NCI-H345 treated with DMSO at 0.1 percent for 48 hours (cell line): Measurements from ENCODE around the gene TDRD10.
"Not testable (repeated sequence)": the region's sequence is repeated elsewhere in the genome, so short reads cannot be mapped to it uniquely, and the experiment has no call there.

Source experiments
- DNase-seq: peaks from one replicate; lab custom pipeline; 2025; ENCODE audit not compliant: unreplicated experiment; lab: John Stamatoyannopoulos, UW

The TDRD10 gene

GRCh38 chr1:154514066-154514553 lies 12.1 kb downstream of the TDRD10 start:
- no peak for DNase-seq

DNA sequence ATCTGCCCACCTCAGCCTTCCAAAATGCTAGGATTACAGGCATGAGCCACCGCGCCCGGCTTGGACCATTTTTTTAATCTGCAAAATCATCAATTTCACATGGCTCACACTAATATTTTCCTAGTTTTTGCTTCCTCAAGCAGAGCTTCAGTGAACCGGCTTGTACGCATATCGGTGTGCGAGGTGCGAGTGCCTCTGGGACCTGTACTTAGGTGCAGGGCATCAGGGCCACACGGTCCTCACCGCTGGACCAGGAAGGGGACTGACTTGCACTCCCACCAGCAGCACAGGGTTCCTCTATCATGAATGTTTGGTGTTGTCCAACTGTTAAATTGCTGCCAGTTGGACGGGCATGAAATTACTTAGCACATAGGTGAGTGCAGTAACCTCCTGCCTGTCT lies 15.6 kb downstream of the TDRD10 start:
- no peak for DNase-seq

DNA sequence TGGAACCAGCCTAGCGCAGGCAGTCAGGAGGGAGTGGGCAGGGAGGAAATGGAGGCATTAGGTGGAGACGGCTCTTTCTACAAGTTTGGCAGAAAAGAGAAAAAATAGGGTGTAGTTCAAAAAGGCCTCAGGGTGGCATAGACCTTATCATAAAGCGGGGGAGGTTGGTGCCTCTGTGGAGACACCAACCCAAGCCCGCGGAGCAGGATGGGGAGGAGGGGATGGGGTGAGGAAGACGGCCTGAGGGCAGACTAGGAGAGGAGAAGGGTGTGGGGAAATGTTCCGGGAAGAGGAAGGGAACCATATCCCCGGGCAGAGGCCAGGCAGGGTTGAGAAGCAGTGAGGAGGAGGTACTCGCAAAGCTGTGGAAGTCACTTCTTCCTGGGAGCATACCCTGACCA lies 17.6 kb downstream of the TDRD10 start:
- no peak for DNase-seq

GRCh38 chr1:154520333-154520732 lies 18.3 kb downstream of the TDRD10 start:
- no peak for DNase-seq

GRCh38 chr1:154521695-154522094 lies 19.7 kb downstream of the TDRD10 start:
- DNase-seq = peak; percentile 41

DNA sequence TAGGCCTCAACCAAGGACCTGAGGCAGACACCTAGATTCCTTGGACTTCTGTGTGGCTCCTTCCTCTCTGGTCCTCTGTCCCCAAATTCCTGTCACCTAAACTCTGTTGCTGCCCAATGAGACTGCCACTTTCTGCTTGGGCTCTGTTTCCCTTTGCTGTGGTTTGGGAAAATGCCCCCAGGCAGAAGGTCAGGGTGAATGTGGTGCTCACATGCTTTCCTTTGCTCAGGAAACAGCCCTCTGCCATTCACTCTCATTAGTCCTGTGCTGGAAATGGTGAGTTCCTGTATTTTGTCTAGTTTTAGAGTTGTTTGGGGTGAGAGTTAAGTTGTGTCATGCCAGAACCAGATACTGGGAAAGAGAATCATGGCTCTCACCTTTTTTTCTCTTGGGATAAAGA lies 22.9 kb downstream of the TDRD10 start:
- no peak for DNase-seq

- DNase-seq = no peak
Observed at GRCh38 chr1:154527192-154527591, 25.2 kb downstream of the TDRD10 start.

DNA sequence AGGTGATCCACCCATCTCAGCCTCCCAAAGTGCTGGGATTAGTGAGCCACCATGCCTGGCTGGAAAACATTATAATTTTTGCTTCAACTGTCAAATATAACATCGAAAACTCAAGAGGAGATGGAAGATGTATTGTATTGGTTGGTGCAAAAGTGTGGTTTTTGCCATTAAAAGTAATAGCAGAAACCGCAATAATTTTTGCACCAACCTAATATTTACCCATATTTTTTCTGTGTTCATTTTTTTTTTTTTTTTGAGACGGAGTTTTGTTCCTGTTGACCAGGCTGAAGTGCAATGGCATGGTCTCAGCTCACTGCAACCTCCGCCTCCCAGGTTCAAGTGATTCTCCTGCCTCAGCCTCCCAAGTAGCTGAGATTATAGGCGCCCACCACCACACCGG lies 27.3 kb downstream of the TDRD10 start:
- no peak for DNase-seq

DNA sequence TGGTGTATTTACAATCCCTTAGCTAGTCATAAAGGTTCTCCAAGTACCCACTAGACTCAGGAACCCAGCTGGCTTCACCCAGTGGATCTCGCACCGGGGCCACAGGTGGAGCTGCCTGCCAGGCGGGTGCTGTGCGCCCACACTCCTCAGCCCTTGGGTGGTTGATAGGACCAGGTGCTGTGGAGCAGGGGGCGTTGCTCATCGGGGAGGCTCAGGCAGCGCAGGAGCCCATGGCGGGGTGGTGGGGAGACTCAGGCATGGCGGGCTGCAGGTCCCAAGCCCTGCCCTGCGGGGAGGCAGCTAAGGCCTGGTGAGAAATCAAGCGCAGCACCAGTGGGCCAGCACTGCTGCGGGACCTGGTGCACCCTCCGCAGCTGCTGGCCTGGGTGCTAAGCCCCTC lies 29.9 kb downstream of the TDRD10 start:
- not testable (repeated sequence) for DNase-seq

- DNase-seq = peak; percentile 81
Observed at GRCh38 chr1:154533952-154534844, 32.2 kb downstream of the TDRD10 start.

DNA sequence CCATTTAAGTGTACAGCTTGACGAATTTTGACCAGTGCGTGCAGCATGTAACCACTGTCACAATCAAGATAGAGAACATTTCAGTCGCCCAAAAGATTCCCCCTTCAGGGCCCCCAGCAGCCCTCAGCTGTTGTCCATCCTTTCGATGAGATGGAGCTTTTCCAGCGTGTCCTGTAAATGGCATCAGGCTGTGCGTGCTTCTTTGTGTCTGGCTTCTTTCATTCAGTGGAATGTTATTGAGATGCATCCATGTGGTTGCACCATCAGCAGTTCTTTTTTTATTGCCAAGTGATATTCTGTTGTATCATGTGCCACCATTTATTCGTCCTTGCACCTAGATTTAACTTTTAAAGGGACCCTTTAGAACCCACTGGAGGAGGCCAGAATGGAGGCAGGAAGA lies 34.6 kb downstream of the TDRD10 start:
- DNase-seq = no peak

GRCh38 chr1:154539486-154540483 lies 37.8 kb downstream of the TDRD10 start:
- DNase-seq = no peak

DNA sequence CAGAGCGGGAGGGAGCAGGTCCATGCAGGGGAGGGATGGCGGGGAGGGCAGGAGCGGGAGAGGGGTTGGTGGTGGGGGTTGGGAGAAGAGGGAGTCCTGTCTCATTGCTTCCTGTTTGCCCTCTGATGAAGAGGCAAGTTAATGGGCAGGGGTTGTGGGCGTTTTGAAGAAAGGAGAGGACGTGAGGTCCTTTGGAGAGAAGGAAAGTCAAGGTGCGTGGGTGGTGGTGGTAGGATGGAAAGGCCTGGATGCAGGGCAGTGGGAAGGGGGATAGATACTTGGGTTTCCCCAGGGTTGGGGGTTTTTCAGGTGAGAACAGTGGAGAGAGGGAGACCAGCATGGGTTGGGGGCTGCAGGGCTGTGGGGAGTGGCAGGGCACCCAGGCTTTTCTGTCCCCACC lies 39.2 kb downstream of the TDRD10 start:
- DNase-seq = no peak

DNA sequence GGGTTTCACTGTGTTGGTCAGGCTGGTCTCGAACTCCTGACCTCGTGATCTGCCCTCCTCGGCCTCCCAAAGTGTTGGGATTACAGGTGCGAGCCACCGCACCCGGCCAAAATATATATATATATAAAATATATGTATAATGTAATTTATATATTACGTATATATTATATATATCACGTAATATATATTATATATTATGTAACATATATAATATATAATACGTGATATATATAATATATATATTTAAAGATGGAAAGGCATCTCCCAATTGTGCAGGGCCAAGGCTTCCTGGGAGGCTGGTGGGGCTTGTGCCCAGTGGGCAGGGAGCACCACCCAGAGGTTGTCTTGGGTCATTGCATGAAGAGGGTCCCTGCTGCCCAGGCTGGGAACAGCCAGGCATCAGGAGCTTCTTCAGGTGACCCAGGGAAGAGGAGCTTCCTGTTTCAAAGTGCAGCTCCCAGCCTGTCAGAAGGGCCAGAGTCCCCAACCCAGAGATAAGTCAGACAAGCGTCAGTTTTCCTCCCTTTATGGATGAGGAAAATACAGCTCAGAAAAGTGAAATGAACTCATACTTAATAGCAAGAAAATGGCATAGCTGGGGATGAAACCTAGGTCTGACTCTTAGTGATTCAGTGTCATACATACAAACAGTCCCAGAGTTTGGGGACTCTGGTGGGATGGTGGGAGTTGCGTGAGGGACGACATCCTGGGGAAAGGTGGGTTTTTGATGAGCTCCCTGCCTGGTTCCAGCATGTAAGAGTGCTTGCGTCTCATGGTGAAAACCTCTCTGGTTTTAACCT lies 44.4 kb downstream of the TDRD10 start:
- peak; percentile 60 for DNase-seq

DNA sequence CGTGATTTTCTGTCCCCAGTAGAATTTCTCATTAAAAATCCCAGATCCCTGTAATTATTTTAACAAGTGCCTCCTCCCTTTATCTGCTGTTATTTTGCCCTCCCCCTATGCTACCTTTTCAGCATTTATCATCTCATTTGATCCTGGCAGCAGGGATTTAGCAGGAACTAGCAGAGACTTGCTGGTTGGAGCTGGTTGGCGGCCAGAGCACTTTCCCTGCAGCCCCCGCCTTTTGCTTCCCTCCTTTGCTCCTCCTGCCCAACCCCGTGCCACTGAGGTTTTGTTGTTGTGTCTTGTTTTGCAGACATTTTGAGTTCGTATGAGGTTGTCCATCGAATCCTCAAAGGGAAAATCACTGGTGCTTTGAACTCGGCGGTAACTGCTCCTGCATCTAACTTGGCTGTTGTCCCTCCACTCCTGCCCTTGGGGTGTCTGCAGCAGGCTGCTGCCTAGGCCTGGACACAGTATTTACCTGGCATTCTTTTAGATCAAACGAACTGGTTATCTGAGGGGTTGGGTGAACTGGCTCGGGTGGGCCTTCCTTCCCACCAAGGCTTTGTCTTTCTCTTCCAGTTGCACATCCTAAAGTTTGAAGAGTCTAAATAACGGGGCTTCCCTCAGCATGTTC lies 45.2 kb downstream of the TDRD10 start:
- no peak for DNase-seq

- DNase-seq = no peak
Observed at GRCh38 chr1:154548028-154548427, 46.0 kb downstream of the TDRD10 start.

DNA sequence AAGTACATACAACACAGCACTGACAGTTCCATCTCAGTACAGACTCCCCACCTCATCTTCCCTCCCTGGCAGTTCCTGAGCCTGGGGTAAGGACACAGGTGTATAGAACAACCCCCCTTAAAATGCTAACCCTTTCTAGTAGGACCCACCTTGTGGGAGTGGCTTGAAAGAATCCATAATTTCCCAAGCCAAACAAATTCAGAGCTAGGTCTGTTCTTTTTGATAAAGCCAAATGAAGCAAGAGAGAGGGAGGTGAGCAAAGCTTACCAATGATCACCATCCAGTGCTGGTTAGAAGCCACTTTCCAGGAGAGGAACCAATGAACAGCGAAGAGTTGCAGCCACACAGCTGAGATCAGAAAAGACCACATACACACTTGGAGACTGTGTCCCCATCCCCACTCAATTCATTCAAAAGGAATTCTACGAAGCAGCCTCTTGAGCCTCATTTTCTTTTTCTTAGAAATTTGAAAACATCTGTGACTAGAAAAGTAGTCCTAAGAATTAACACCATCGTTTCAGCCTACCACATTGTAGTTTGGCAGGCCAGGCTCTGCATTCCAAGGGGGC lies 47.3 kb downstream of the TDRD10 start:
- DNase-seq = no peak

DNA sequence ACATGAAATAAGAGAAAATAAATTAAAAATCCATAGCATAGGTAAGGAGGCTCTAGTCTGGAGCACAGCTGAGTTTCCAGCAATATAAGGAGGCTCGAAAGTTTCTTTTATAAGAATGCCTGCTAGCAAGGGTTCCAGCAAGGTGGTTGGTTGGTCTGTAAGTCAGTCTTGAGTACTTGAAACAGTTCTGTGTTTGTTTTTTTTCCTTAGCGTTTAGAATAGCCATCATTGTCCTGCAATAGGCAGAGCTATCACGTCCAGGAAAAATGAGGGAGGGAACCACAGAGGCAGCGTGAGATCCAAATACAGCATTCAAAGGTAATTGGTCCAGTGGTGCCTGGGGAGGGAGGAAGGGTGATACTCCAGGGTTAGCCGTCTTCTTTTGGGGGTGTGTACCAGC lies 48.1 kb downstream of the TDRD10 start:
- no peak for DNase-seq

- no peak for DNase-seq
Observed at GRCh38 chr1:154550657-154551056, 48.6 kb downstream of the TDRD10 start.

DNA sequence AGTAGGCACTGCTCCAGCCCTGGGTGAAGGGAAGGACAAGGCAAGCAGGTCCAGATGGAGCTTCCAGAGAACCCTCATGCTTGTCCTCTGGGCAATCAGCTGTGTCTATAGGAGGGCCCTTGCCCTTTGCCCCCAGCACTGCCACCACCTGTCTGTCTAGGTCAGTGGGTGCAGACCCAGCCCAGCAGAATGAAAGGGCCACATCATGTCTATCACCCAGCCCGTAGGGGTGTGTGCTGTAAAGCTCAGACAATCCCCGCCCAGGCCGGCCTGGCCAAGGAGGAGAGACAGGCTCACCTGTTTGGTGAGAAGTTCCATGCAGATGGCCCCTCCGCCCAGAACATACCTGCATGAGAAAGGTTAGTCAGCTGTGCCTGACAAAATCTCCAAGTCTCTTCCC lies 49.5 kb downstream of the TDRD10 start:
- DNase-seq = no peak
